ENCODE data around the gene DDI2. TPM values are rescaled to one million over a fixed set of nuclear protein-coding genes. Genes with fewer than 3 reads are reported as not detected.

DDI2 gene
- total RNA-seq, 3 donors from 2014 or later (not counting 1 experiment from before 2014, with no cell fraction given): 27.3 to 39.8 (median 34.0) TPM

- Histone ChIP-seq H3K9me3 (ENCODE audit: control insufficient read depth, insufficient read depth, low read length) (no peaks in the 10 kb centered on the region), H3K36me3 (ENCODE audit: control insufficient read depth, insufficient read depth, low read length) (peaks cover 12% of the 10 kb centered on the region), H3K4me3 (ENCODE audit: low read length) (no peak overlapping the region), H3K4me1 (ENCODE audit: control insufficient read depth, insufficient read depth, low read length) (peaks cover 16% of the 10 kb centered on the region), H3K27me3 (ENCODE audit: control insufficient read depth, insufficient read depth, low read length) (no peaks in the 10 kb centered on the region), H3K27ac (ENCODE audit: low read length) (no peak overlapping the region)
- no peak for ATAC-seq
- WGBS (ENCODE audit: insufficient coverage): 93% methylated on average over 5 of the region's 7 CpGs
- peaks cover 50 to 57% of the 10 kb centered on the region in 2 donors for H3K4me1 Mint-ChIP-seq
- H3K27me3 Mint-ChIP-seq (ENCODE audit: low read depth in 2 of 2): no peaks in the 10 kb centered on the region
- no peak for TF ChIP-seq CTCF (IDR thresholded peaks at IDR 0.05)
- no peaks in the 10 kb centered on the region for H3K36me3 Mint-ChIP-seq
- peak overlapping the region in 1 of 2 donors; percentile 7 for H3K27ac Mint-ChIP-seq
- no peaks in the 10 kb centered on the region for H3K9me3 Mint-ChIP-seq
- no peak for DNase-seq
- intact Hi-C loops (cut with micrococcal nuclease): no loop called here
- no peak overlapping the region for H3K4me3 Mint-ChIP-seq
Measured at GRCh38 chr1:15622712-15623373, 5.6 kb downstream of the DDI2 start.

GRCh38 chr1:15623435-15623834, 6.2 kb downstream of the DDI2 start:
- Histone ChIP-seq H3K9me3 (ENCODE audit: control insufficient read depth, insufficient read depth, low read length) (no peaks in the 10 kb centered on the region), H3K36me3 (ENCODE audit: control insufficient read depth, insufficient read depth, low read length) (peaks cover 12% of the 10 kb centered on the region), H3K27me3 (ENCODE audit: control insufficient read depth, insufficient read depth, low read length) (no peaks in the 10 kb centered on the region), H3K4me1 (ENCODE audit: control insufficient read depth, insufficient read depth, low read length) (peaks cover 13% of the 10 kb centered on the region), H3K27ac (ENCODE audit: low read length) (no peak overlapping the region), H3K4me3 (ENCODE audit: low read length) (no peak overlapping the region)
- H3K9me3 Mint-ChIP-seq: no peaks in the 10 kb centered on the region
- no peak overlapping the region for H3K4me3 Mint-ChIP-seq
- WGBS (ENCODE audit: insufficient coverage): 100% methylated on average over 4 of the region's 6 CpGs
- no peaks in the 10 kb centered on the region for H3K27me3 Mint-ChIP-seq (ENCODE audit: low read depth in 2 of 2)
- no peaks in the 10 kb centered on the region for H3K36me3 Mint-ChIP-seq
- DNase-seq: no peak
- TF ChIP-seq CTCF (IDR thresholded peaks at IDR 0.05): no peak
- intact Hi-C loops (cut with micrococcal nuclease): no loop called here
- H3K27ac Mint-ChIP-seq: peak overlapping the region in 1 of 2 donors; percentile 7
- peaks cover 44 to 51% of the 10 kb centered on the region in 2 donors for H3K4me1 Mint-ChIP-seq
- no peak for ATAC-seq

- H3K36me3 Mint-ChIP-seq: no peaks in the 10 kb centered on the region
- H3K27ac Mint-ChIP-seq: no peak overlapping the region
- no peak for TF ChIP-seq CTCF (IDR thresholded peaks at IDR 0.05)
- H3K27me3 Mint-ChIP-seq (ENCODE audit: low read depth in 2 of 2): no peaks in the 10 kb centered on the region
- no peaks in the 10 kb centered on the region for H3K9me3 Mint-ChIP-seq
- peaks cover 9% of the 10 kb centered on the region for H3K4me1 ChIP-seq (ENCODE audit: control insufficient read depth, insufficient read depth, low read length)
- H3K27me3 ChIP-seq (ENCODE audit: control insufficient read depth, insufficient read depth, low read length): no peaks in the 10 kb centered on the region
- H3K4me1 Mint-ChIP-seq: peaks cover 38 to 47% of the 10 kb centered on the region in 2 donors
- intact Hi-C loops (cut with micrococcal nuclease): no loop called here
- ATAC-seq: no peak
- H3K4me3 Mint-ChIP-seq: no peak overlapping the region
- H3K36me3 ChIP-seq (ENCODE audit: control insufficient read depth, insufficient read depth, low read length): peaks cover 12% of the 10 kb centered on the region
- 90% methylated on average over 3 of the region's 3 CpGs for WGBS (ENCODE audit: insufficient coverage)
- H3K9me3 ChIP-seq (ENCODE audit: control insufficient read depth, insufficient read depth, low read length): no peaks in the 10 kb centered on the region
- H3K27ac ChIP-seq (ENCODE audit: low read length): no peak overlapping the region
- no peak overlapping the region for H3K4me3 ChIP-seq (ENCODE audit: low read length)
- DNase-seq: no peak
Measured at GRCh38 chr1:15624133-15624714, 7.0 kb downstream of the DDI2 start.
